HG02678 (cell line): ENCODE data around the gene SDHC.
"Not testable (repeated sequence)": the region's sequence is repeated elsewhere in the genome, so short reads cannot be mapped to it uniquely, and the experiment has no call there.

ENCODE experiments used
- ATAC-seq: cut with Tn5 transposase; IDR thresholded peaks from one replicate; pipeline ENCODE4 v1.9.1; 2021; ENCODE audit warnings: mild to moderate bottlenecking, moderate library complexity; ENCODE audit not compliant: unreplicated experiment

The SDHC gene

GRCh38 chr1:161309868-161310267 lies 4.3 kb upstream of the SDHC start, which contains the start of gene MPZ:
TSS of gene MPZ (minus strand) at chr1:161309968. CDS start at chr1:161309905, 63 bp downstream.
- no peak for ATAC-seq

GRCh38 chr1:161311595-161312181 lies 2.5 kb upstream of the SDHC start:
- ATAC-seq = no peak

- ATAC-seq = no peak
These were observed 504 bp upstream of the SDHC start for GRCh38 chr1:161313554-161314200.

GRCh38 chr1:161315841-161316674 lies 1.9 kb downstream of the SDHC start:
- not testable (repeated sequence) for ATAC-seq

- ATAC-seq = no peak
These were observed 9.8 kb downstream of the SDHC start for GRCh38 chr1:161324020-161324419.

GRCh38 chr1:161330346-161330745 lies 16.2 kb downstream of the SDHC start:
- ATAC-seq = no peak

- ATAC-seq = no peak
These were observed 19.0 kb downstream of the SDHC start for GRCh38 chr1:161333166-161333565.

- ATAC-seq = no peak
These were observed 21.6 kb downstream of the SDHC start for GRCh38 chr1:161335796-161336195.

GRCh38 chr1:161342177-161342576 lies 28.0 kb downstream of the SDHC start:
- no peak for ATAC-seq

GRCh38 chr1:161342821-161343220 lies 28.6 kb downstream of the SDHC start:
- ATAC-seq = no peak

GRCh38 chr1:161350671-161351070 lies 36.5 kb downstream of the SDHC start:
- no peak for ATAC-seq

GRCh38 chr1:161351482-161351881 lies 37.3 kb downstream of the SDHC start:
- no peak for ATAC-seq

GRCh38 chr1:161357073-161357472 lies 42.9 kb downstream of the SDHC start:
- ATAC-seq = no peak

- no peak for ATAC-seq
These were observed 45.1 kb downstream of the SDHC start for GRCh38 chr1:161359291-161359690.

- ATAC-seq = no peak
These were observed 50.2 kb downstream of the SDHC start for GRCh38 chr1:161364332-161364731.

- no peak for ATAC-seq
These were observed 51.0 kb downstream of the SDHC start for GRCh38 chr1:161365207-161365606.

GRCh38 chr1:161367684-161368400 lies 53.7 kb downstream of the SDHC start, which contains the start of gene CFAP126:
TSS of gene CFAP126 (minus strand) at chr1:161367876. CDS start at chr1:161367868, 8 bp downstream.
- peak; percentile 91 for ATAC-seq

- no peak for ATAC-seq
These were observed 59.3 kb downstream of the SDHC start for GRCh38 chr1:161373442-161373841.

GRCh38 chr1:161374373-161374772 lies 60.2 kb downstream of the SDHC start:
- ATAC-seq = no peak

GRCh38 chr1:161378014-161378413 lies 63.8 kb downstream of the SDHC start:
- no peak for ATAC-seq

- ATAC-seq = no peak
These were observed 64.9 kb downstream of the SDHC start for GRCh38 chr1:161379071-161379470.
